GM19238 (cell line): ENCODE data around the gene EIF2D.
A peak's percentile ranks its signal among the peaks of the same experiment; 100 is the strongest.
"Not testable (repeated sequence)": the region's sequence is repeated elsewhere in the genome, so short reads cannot be mapped to it uniquely, and the experiment has no call there.

ENCODE experiments used
- DNase-seq: peaks from one replicate; pipeline ENCODE4 v3.0.0; 2011; ENCODE audit warnings: low spot score; ENCODE audit not compliant: insufficient read length

EIF2D gene

GRCh38 chr1:206635080-206635977, 23.1 kb upstream of the EIF2D start, which contains the start of gene DYRK3:
Gene DYRK3, plus strand, starts transcription at chr1:206635536. Its CDS starts 168 bp downstream, at chr1:206635704.
- DNase-seq, result peak; percentile 85

- DNase-seq, result no peak
These were observed 22.3 kb upstream of the EIF2D start for GRCh38 chr1:206634365-206635079.

GRCh38 chr1:206633708-206634121, 21.4 kb upstream of the EIF2D start:
- no peak for DNase-seq

- peak; percentile 57 for DNase-seq
These were observed 18.8 kb upstream of the EIF2D start for GRCh38 chr1:206631085-206631509.

- no peak for DNase-seq
These were observed 16.7 kb upstream of the EIF2D start for GRCh38 chr1:206628916-206629315.

- DNase-seq, result not testable (repeated sequence)
These were observed 14.1 kb upstream of the EIF2D start for GRCh38 chr1:206626396-206626795.

GRCh38 chr1:206609229-206609991, 2.9 kb downstream of the EIF2D start:
- DNase-seq, result no peak

GRCh38 chr1:206608108-206608698, 4.1 kb downstream of the EIF2D start:
- no peak for DNase-seq

- DNase-seq, result no peak
These were observed 5.4 kb downstream of the EIF2D start for GRCh38 chr1:206606867-206607266.

- DNase-seq, result no peak
These were observed 7.4 kb downstream of the EIF2D start for GRCh38 chr1:206604861-206605260.

GRCh38 chr1:206600527-206600926, 11.7 kb downstream of the EIF2D start:
- no peak for DNase-seq

GRCh38 chr1:206596319-206596666, 16.0 kb downstream of the EIF2D start:
- no peak for DNase-seq

GRCh38 chr1:206595581-206596318, 16.5 kb downstream of the EIF2D start:
- DNase-seq, result no peak

- no peak for DNase-seq
These were observed 18.8 kb downstream of the EIF2D start for GRCh38 chr1:206593351-206593925.

- no peak for DNase-seq
These were observed 20.6 kb downstream of the EIF2D start for GRCh38 chr1:206591696-206592095.

- no peak for DNase-seq
These were observed 21.0 kb downstream of the EIF2D start for GRCh38 chr1:206591226-206591625.

- DNase-seq, result no peak
These were observed 22.1 kb downstream of the EIF2D start for GRCh38 chr1:206590025-206590758.

- no peak for DNase-seq
These were observed 23.1 kb downstream of the EIF2D start for GRCh38 chr1:206589206-206589605.

GRCh38 chr1:206588492-206588891, 23.8 kb downstream of the EIF2D start:
- no peak for DNase-seq

GRCh38 chr1:206587904-206588303, 24.4 kb downstream of the EIF2D start:
- DNase-seq, result no peak
